SK-N-SH (cell line): ENCODE measurements around the gene PSMD14. TPM values are rescaled to one million over a fixed set of nuclear protein-coding genes. Genes with fewer than 3 reads are reported as not detected.

ENCODE experiments used
- CTCF ChIA-PET: fragments of 300-600, 350-600 bp; formaldehyde crosslinking; extraction: SDS; loops from one replicate; lab custom pipeline; 2021; lab: Yijun Ruan, JAX
- POLR2A ChIA-PET: fragments of 350-600 bp; sonication (Branson Sonifier 250); formaldehyde crosslinking; extraction: SDS; loops from one replicate; lab custom pipeline; 2020; ENCODE audit warnings: antibody characterized with exemption, inconsistent platforms; lab: Yijun Ruan, JAX
- DNase-seq: peaks from one replicate; pipeline ENCODE4 v3.0.0; 2012
- H2AFZ ChIP-seq: fragments of 200-600 bp; sonication (generic); 2 replicates; pipeline ENCODE4 v1.8.1; 2016; ENCODE audit warnings: antibody characterized with exemption, mild to moderate bottlenecking, low read depth
- H3F3A ChIP-seq: fragments of 200-600 bp; sonication (generic); replicated peaks from 2 replicates; pipeline ENCODE3; 2016; ENCODE audit warnings: antibody characterized with exemption, mild to moderate bottlenecking; ENCODE audit not compliant: insufficient read depth
- H3K27ac ChIP-seq, 2 experiments: fragments of 200-500 bp in 1 of 2; fragments of 200-600 bp in 1 of 2; sonication (Bioruptor generic) in 1 of 2; sonication (generic), shearing (Covaris generic) in 1 of 2; 2 replicates each; pipeline versions ENCODE4 v1.5.1 to v1.6.1; 2014 to 2016; ENCODE audit warnings: low read depth in 2 of 2, inconsistent platforms in 1 of 2, low read length in 1 of 2, mild to moderate bottlenecking in 1 of 2, mixed read lengths in 1 of 2
- H3K27me3 ChIP-seq: fragments of 200-600 bp; sonication (generic), shearing (Covaris generic); 2 replicates; pipeline ENCODE4 v1.6.1; 2016; ENCODE audit warnings: mixed run types; ENCODE audit not compliant: insufficient read depth
- H3K36me3 ChIP-seq, 2 experiments: fragments of 200-500 bp in 1 of 2; fragments of 200-600 bp in 1 of 2; sonication (Bioruptor generic) in 1 of 2; sonication (generic) in 1 of 2; replicated peaks in 1 of 2; 2 replicates each; pipeline versions ENCODE3 to v1.5.1; 2014 to 2016; ENCODE audit warnings: low read length in 1 of 2, mild to moderate bottlenecking in 1 of 2; ENCODE audit not compliant: insufficient read depth in 2 of 2, control insufficient read depth in 1 of 2
- H3K4me1 ChIP-seq, 2 experiments: fragments of 200-500 bp in 1 of 2; fragments of 200-600 bp in 1 of 2; sonication (Bioruptor generic) in 1 of 2; sonication (generic), shearing (Covaris generic) in 1 of 2; 2 replicates each; pipeline versions ENCODE4 v1.5.1 to v1.6.1; 2014 to 2016; ENCODE audit warnings: low read depth in 1 of 2, low read length in 1 of 2, mixed run types in 1 of 2; ENCODE audit not compliant: insufficient read depth in 2 of 2, control insufficient read depth in 1 of 2
- H3K4me2 ChIP-seq: fragments of 200-600 bp; sonication (generic), shearing (Covaris generic); 2 replicates; pipeline ENCODE4 v1.6.1; 2017; ENCODE audit warnings: mixed run types
- H3K4me3 ChIP-seq, 2 experiments: fragments of 200-500 bp in 1 of 2; fragments of 200-600 bp in 1 of 2; sonication (Bioruptor generic) in 1 of 2; sonication (generic), shearing (Covaris generic) in 1 of 2; 2 replicates each; pipeline versions ENCODE4 v1.5.1 to v1.8.1; 2014 to 2016; ENCODE audit warnings: low read depth in 2 of 2, inconsistent platforms in 1 of 2, low read length in 1 of 2, mild to moderate bottlenecking in 1 of 2, mixed read lengths in 1 of 2, moderate library complexity in 1 of 2
- H3K79me2 ChIP-seq: fragments of 200-600 bp; sonication (generic); 2 replicates; pipeline ENCODE4 v1.8.1; 2017; ENCODE audit warnings: mild to moderate bottlenecking; ENCODE audit not compliant: insufficient read depth
- H3K9ac ChIP-seq: fragments of 200-600 bp; sonication (generic); 2 replicates; pipeline ENCODE4 v1.6.1; 2017; ENCODE audit warnings: mixed run types
- H3K9me2 ChIP-seq: fragments of 200-600 bp; sonication (generic); 2 replicates; pipeline ENCODE4 v1.6.1; 2017; ENCODE audit warnings: mixed run types
- H3K9me3 ChIP-seq: fragments of 200-600 bp; sonication (generic); 2 replicates; pipeline ENCODE4 v1.6.1; 2017; ENCODE audit warnings: mixed run types, mild to moderate bottlenecking, moderate library complexity
- H4K20me1 ChIP-seq: fragments of 200-600 bp; sonication (generic); 2 replicates; pipeline ENCODE4 v1.6.1; 2017; ENCODE audit warnings: mild to moderate bottlenecking, mixed run types; ENCODE audit not compliant: insufficient read depth
- EZH2phosphoT487 ChIP-seq: fragments of 200-600 bp; sonication (generic); IDR thresholded peaks from 2 replicates; pipeline ENCODE4 v1.6.1; 2017; ENCODE audit warnings: low read depth, mixed run types, mild to moderate bottlenecking, antibody characterized with exemption, moderate library complexity, borderline replicate concordance
- GABPA ChIP-seq: IDR thresholded peaks from 2 replicates; pipeline ENCODE4 v1.4.0; 2012; ENCODE audit warnings: low read depth, mild to moderate bottlenecking
- JUND ChIP-seq: IDR thresholded peaks from 2 replicates; pipeline ENCODE4 v1.4.0; 2012
- MEF2A ChIP-seq: IDR thresholded peaks from 2 replicates; pipeline ENCODE4 v1.4.0; 2012; ENCODE audit warnings: low read depth, borderline replicate concordance
- PBX3 ChIP-seq: IDR thresholded peaks from 2 replicates; pipeline ENCODE4; 2012
- POLR2AphosphoS5 ChIP-seq: IDR thresholded peaks from 2 replicates; pipeline ENCODE4 v1.6.1; 2012; ENCODE audit warnings: low read depth, low read length
- TCF12 ChIP-seq: IDR thresholded peaks from 2 replicates; pipeline ENCODE4 v1.4.0; 2012
- USF1 ChIP-seq: IDR thresholded peaks from 2 replicates; pipeline ENCODE4 v1.4.0; 2012; ENCODE audit warnings: low read depth, borderline replicate concordance
- YY1 ChIP-seq: IDR thresholded peaks from 2 replicates; pipeline ENCODE4 v1.4.0; 2012; ENCODE audit warnings: low read depth, mild to moderate bottlenecking
- ZBTB33 ChIP-seq: IDR thresholded peaks from 2 replicates; pipeline ENCODE4 v1.4.0; 2012; ENCODE audit warnings: low read depth, borderline replicate concordance
- WGBS: methylation state at CpG from one replicate; pipeline ENCODE4 v1.1.6; 2017; ENCODE audit warnings: low lambda C conversion rate; 5-methylcytosine and 5-hydroxymethylcytosine counted together
- polyA plus RNA-seq, 3 experiments: library from polyadenylated mRNA; depleted of rRNA; stranded (reverse); fragments of >200 nt; gene quantifications; 2 replicates each; pipeline ENCODE4 v1.2.3, GENCODE V29; 2012

PSMD14 gene
- polyA plus RNA-seq, 1 of the 3 experiments (the other 2 are of a cell fraction): 50.4 TPM

- no peak overlapping the region for H3K27ac ChIP-seq
- no peak overlapping the region for H3K9ac ChIP-seq
- no peaks in the 10 kb centered on the region for H4K20me1 ChIP-seq
- 6% methylated on average over 23 of the region's 41 CpGs for WGBS
- no peaks in the 10 kb centered on the region for H3K9me3 ChIP-seq
- H3K27me3 ChIP-seq: peaks cover 55% of the 10 kb centered on the region
- H3K4me2 ChIP-seq: peak overlapping the region; percentile 80
- no peaks in the 10 kb centered on the region for H3K9me2 ChIP-seq
- peaks cover 0 to 5% of the 10 kb centered on the region in 2 experiments for H3K36me3 ChIP-seq
- ChIA-PET CTCF (interaction anchor here (1.8 to 2.0 kb wide), 2 partner anchors 9 to 166 kb away, joined by 5 read pairs; no protein-coding TSS in a partner anchor), POLR2A (no interaction called here)
- H3K4me1 ChIP-seq: peaks cover 5 to 41% of the 10 kb centered on the region in 2 experiments; a peak in 1 of 4 replicates
- peak overlapping the region in 1 of 2 experiments; percentile 7; a peak in 1 of 4 replicates for H3K4me3 ChIP-seq
- H3F3A ChIP-seq: peaks cover 4% of the 10 kb centered on the region
- no peaks in the 10 kb centered on the region for H3K79me2 ChIP-seq
- H2AFZ ChIP-seq: no peak overlapping the region
- no peak for TF ChIP-seq YY1
- no peak for TF ChIP-seq MEF2A
- TF ChIP-seq EZH2phosphoT487: peak; percentile 87; the same call in 1 of the 2 replicates
- TF ChIP-seq ZBTB33: no peak
- no peak for TF ChIP-seq JUND
- TF ChIP-seq USF1: no peak
- TF ChIP-seq, all 33 proteins: peak for 1
- DNase-seq: peak; percentile 52
Measured at GRCh38 chr2:161416708-161417437, 108.6 kb downstream of the PSMD14 start.

GRCh38 chr2:161417438-161418274 lies 109.4 kb downstream of the PSMD14 start:
- no peak overlapping the region for H2AFZ ChIP-seq
- H3K27me3 ChIP-seq: peaks cover 59% of the 10 kb centered on the region
- H3K36me3 ChIP-seq: peaks cover 0 to 5% of the 10 kb centered on the region in 2 experiments
- no peak overlapping the region; a peak in 1 of 4 replicates for H3K4me3 ChIP-seq
- no peaks in the 10 kb centered on the region for H3F3A ChIP-seq
- TF ChIP-seq GABPA (no peak), PBX3 (no peak), TCF12 (no peak), POLR2AphosphoS5 (no peak)
- TF ChIP-seq, all 33 proteins: peak for 0
- no peaks in the 10 kb centered on the region for H3K79me2 ChIP-seq
- H3K9ac ChIP-seq: no peak overlapping the region
- no peaks in the 10 kb centered on the region for H4K20me1 ChIP-seq
- POLR2A ChIA-PET: no interaction called here
- H3K4me1 ChIP-seq: peaks cover 0 to 41% of the 10 kb centered on the region in 2 experiments; a peak in 1 of 4 replicates
- DNase-seq: no peak
- WGBS: 22% methylated on average over 21 of the region's 21 CpGs
- peak overlapping the region; percentile 80; the same call in 1 of the 2 replicates for H3K4me2 ChIP-seq
- no peaks in the 10 kb centered on the region for H3K9me2 ChIP-seq
- H3K9me3 ChIP-seq: no peaks in the 10 kb centered on the region
- CTCF ChIA-PET: interaction anchor here (0.6 to 2.0 kb wide), 4 partner anchors 8 to 181 kb away, joined by 3 to 5 read pairs (median 4); no protein-coding TSS in a partner anchor
- H3K27ac ChIP-seq: no peak overlapping the region
